A673 (cell line): Measurements from ENCODE around the gene INPP5A. TPM values are rescaled to one million over a fixed set of nuclear protein-coding genes. Genes with fewer than 3 reads are reported as not detected.

ENCODE experiments used
- BruUV-seq: library from RNA; stranded (reverse); fragments of 400-500 nt; replicated peaks from 2 replicates; lab custom pipeline; 2021; lab: Mats Ljungman, UMichigan
- CTCF ChIA-PET: fragments of 300-600 bp; sonication (Branson Sonifier 250); formaldehyde crosslinking; loops from one replicate; lab custom pipeline; 2022; ENCODE audit warnings: antibody characterized with exemption; lab: Charles Lee
- POLR2A ChIA-PET: fragments of 300-600 bp; sonication (Branson Sonifier 250); formaldehyde crosslinking; loops from one replicate; lab custom pipeline; 2022; ENCODE audit warnings: antibody characterized with exemption; ENCODE audit not compliant: low non-redundant PET; lab: Charles Lee
- DNase-seq: peaks from one replicate; pipeline ENCODE4 v3.0.0-alpha.2; 2015; ENCODE audit warnings: low spot score
- H3K27ac ChIP-seq: fragments of 200-600 bp; sonication (generic); 2 replicates; pipeline ENCODE4 v1.5.1; 2016; ENCODE audit warnings: mixed run types, low read depth, mild to moderate bottlenecking, mixed read lengths, antibody characterized with exemption, low read length; ENCODE audit not compliant: poor library complexity, severe bottlenecking
- H3K27me3 ChIP-seq: fragments of 200-600 bp; sonication (generic); replicated peaks from 2 replicates; pipeline ENCODE4 v1.6.1; 2017; ENCODE audit warnings: mixed run types, low read depth, mild to moderate bottlenecking, mixed read lengths, antibody characterized with exemption, low read length; ENCODE audit not compliant: insufficient read depth, poor library complexity
- H3K36me3 ChIP-seq: fragments of 200-600 bp; sonication (generic); 2 replicates; pipeline ENCODE4 v1.6.1; 2016; ENCODE audit warnings: mixed run types, mild to moderate bottlenecking, mixed read lengths, antibody characterized with exemption, low read length; ENCODE audit not compliant: insufficient read depth, poor library complexity, severe bottlenecking
- H3K4me1 ChIP-seq: fragments of 200-600 bp; sonication (generic); 2 replicates; pipeline ENCODE4 v1.6.1; 2017; ENCODE audit warnings: mixed run types, mild to moderate bottlenecking, mixed read lengths, antibody characterized with exemption, low read length; ENCODE audit not compliant: insufficient read depth, poor library complexity, severe bottlenecking
- H3K4me3 ChIP-seq: fragments of 200-600 bp; sonication (generic); 2 replicates; pipeline ENCODE4 v1.5.1; 2016; ENCODE audit warnings: low read depth, mixed run types, mild to moderate bottlenecking, mixed read lengths, low read length; ENCODE audit not compliant: poor library complexity, severe bottlenecking
- H3K9me3 ChIP-seq: fragments of 200-600 bp; sonication (generic); 2 replicates; pipeline ENCODE4 v1.6.1; 2016; ENCODE audit warnings: mixed run types, low read depth, mild to moderate bottlenecking, mixed read lengths, antibody characterized with exemption, low read length; ENCODE audit not compliant: poor library complexity, severe bottlenecking
- EZH2 ChIP-seq: fragments of 200-600 bp; sonication (generic); IDR thresholded peaks from 2 replicates; pipeline ENCODE4 v1.6.1; 2017; ENCODE audit warnings: borderline replicate concordance, low read depth, mild to moderate bottlenecking, mixed read lengths, antibody characterized with exemption, low read length; ENCODE audit not compliant: poor library complexity, severe bottlenecking
- intact Hi-C: fragments of 100-400 bp; cut with micrococcal nuclease; formaldehyde crosslinking; loops from one replicate; pipeline ENCODE4 v1.10.0; 2022; ENCODE audit not compliant: unreplicated experiment
- total RNA-seq: library from RNA; stranded (reverse); gene quantifications from 2 replicates; pipeline ENCODE4 v1.2.3, GENCODE V29; 2021
- TF ChIP-seq, protein P1 (sequence below): fragments of 300-800, 200-600 bp; sonication (generic); conservative IDR thresholded peaks from 2 replicates; pipeline ENCODE4 v1.5.1; 2017; ENCODE audit warnings: low read depth, mild to moderate bottlenecking, antibody characterized with exemption, low read length, moderate library complexity, mixed read lengths

INPP5A gene
- total RNA-seq, 1 experiment from 2014 or later = 21.8 TPM

DNA sequence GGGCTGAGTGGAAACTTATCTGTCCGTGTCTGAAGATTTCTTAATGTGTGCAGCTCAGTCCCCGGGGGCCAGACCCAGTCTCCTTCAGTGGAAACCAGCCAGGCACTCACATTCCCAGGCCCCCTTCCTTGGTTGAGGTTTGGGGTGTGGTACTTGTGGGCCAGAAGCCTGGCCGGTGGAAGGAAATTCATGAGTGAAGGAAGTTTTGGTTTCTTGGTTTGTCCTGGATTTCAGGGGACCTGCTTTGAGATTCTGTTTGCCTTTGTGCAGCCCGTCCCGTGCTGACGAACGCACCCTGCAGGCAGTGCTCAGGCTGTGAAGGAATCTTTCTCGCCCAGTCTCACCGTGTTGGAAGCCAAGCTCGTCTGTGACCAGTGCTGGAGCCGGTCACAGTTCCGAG lies 2.9 kb downstream of the INPP5A start:
- Histone ChIP-seq H3K4me3 (no peak overlapping the region), H3K36me3 (no peaks in the 10 kb centered on the region), H3K4me1 (peaks cover 4% of the 10 kb centered on the region), H3K9me3 (no peaks in the 10 kb centered on the region), H3K27ac (no peak overlapping the region), H3K27me3 (no peaks in the 10 kb centered on the region)
- CTCF ChIA-PET = no interaction called here
- no TSS peak for BruUV-seq
- intact Hi-C loops = no loop called here
- POLR2A ChIA-PET = interaction anchor here (0.6 kb wide), 1 partner anchor 704 kb away, joined by 3 read pairs; no protein-coding TSS in a partner anchor
- DNase-seq = no peak
- TF ChIP-seq, protein P1, sequence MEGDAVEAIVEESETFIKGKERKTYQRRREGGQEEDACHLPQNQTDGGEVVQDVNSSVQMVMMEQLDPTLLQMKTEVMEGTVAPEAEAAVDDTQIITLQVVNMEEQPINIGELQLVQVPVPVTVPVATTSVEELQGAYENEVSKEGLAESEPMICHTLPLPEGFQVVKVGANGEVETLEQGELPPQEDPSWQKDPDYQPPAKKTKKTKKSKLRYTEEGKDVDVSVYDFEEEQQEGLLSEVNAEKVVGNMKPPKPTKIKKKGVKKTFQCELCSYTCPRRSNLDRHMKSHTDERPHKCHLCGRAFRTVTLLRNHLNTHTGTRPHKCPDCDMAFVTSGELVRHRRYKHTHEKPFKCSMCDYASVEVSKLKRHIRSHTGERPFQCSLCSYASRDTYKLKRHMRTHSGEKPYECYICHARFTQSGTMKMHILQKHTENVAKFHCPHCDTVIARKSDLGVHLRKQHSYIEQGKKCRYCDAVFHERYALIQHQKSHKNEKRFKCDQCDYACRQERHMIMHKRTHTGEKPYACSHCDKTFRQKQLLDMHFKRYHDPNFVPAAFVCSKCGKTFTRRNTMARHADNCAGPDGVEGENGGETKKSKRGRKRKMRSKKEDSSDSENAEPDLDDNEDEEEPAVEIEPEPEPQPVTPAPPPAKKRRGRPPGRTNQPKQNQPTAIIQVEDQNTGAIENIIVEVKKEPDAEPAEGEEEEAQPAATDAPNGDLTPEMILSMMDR = no peak
- no peak for TF ChIP-seq EZH2

DNA sequence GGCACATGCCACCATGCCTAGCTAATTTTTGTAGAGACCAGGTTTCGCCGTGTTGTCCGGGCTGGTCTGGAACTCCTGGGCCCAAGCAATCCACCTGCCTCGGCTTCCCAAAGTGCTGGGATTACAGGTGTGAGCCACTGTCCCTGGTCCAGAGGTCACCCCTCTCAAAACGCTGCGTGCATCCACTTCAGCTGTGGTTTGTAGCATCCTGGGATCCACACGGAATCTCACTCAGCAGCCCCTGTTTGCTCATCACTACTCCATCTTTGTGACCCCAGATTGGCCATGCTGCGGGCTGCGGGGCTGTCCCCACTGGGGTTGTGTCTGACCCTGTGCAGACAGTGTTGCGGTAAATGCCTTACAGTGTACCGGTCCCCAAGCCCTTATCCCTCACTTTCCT lies 3.5 kb downstream of the INPP5A start:
- CTCF ChIA-PET = no interaction called here

DNA sequence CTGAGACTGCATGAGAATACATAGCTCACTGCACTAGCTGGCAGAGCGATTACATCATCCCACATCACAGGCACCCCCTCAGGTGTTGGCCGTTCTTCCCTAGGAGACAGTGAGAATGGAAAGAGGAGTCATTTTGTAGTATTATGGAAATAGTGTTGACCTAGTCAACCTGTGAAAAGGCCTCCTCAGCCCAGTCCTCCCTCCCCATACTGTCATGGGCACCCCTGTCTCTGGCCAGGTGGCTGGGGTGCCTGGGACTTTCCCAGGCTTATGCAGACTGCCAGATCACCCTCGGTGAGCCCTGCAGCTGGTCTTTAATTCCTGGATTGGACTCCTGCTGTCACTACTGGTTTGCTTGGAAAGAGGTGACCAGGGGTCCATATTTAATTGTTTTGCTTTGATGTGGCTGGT lies 4.0 kb downstream of the INPP5A start:
- Histone ChIP-seq H3K9me3 (no peaks in the 10 kb centered on the region), H3K4me3 (no peak overlapping the region), H3K27me3 (no peaks in the 10 kb centered on the region), H3K4me1 (peaks cover 4% of the 10 kb centered on the region), H3K36me3 (no peaks in the 10 kb centered on the region), H3K27ac (no peak overlapping the region)
- no peak for DNase-seq
- POLR2A ChIA-PET = no interaction called here
- TF ChIP-seq, protein P1 = no peak
- TF ChIP-seq EZH2 = no peak
- intact Hi-C loops = no loop called here
- no TSS peak for BruUV-seq
- CTCF ChIA-PET = no interaction called here

More for the DNA sequence above, 3.5 kb downstream of the INPP5A start:
- POLR2A ChIA-PET = no interaction called here
- DNase-seq = no peak
- H3K4me3 ChIP-seq = no peak overlapping the region
- peaks cover 4% of the 10 kb centered on the region for H3K4me1 ChIP-seq
- H3K9me3 ChIP-seq = no peaks in the 10 kb centered on the region
- H3K27me3 ChIP-seq = no peaks in the 10 kb centered on the region
- H3K27ac ChIP-seq = no peak overlapping the region
- TF ChIP-seq, protein P1 = no peak
- TF ChIP-seq EZH2 = no peak
- intact Hi-C loops = no loop called here
- H3K36me3 ChIP-seq = no peaks in the 10 kb centered on the region
- BruUV-seq = no TSS peak
